ENCODE results near the gene KSR1. TPM values are rescaled to one million over a fixed set of nuclear protein-coding genes. Genes with fewer than 3 reads are reported as not detected.

The KSR1 gene
- total RNA-seq, 1 donor from 2014 or later, result 60.2 TPM

DNA sequence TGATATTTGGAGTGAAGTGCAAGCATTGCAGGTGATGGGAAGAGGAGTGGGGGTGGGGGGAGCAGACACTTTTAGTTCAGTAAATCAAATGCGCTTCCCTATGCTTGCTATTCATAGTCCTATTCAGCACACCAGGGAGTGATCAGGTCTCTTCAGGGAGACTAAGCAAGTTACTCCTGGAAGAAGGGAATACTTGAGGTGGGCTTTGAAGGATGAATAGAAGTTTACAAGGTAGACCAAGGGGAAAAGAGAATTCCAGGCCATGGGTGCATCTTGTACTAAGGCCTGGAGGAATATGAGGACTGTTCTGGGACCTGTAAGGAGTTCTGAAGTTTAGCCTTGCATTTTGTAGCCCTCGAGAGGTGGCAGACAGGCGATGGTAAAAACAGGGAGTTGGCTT, 134.6 kb downstream of the KSR1 start:
- no peak for DNase-seq (ENCODE audit: low spot score)

DNA sequence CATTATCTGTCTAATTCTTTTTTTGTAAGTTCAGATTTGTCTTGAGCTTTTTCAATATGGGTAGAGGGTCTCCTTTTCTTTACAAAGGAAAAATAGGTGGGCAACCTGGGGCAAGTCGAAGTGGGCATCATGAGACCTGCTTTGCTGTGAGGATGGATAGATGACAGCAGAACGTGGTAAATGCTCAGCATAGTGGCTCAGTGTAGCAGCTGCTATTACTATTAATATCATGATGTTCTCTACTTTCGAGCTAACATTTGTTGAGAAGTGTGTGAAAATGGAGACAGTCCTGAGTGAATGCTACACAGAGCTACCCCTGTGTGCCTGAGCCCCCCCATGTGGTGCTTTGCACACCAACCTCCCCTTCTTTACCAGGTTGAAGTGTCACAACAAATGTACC, 135.7 kb downstream of the KSR1 start:
- DNase-seq (ENCODE audit: low spot score), result no peak

DNA sequence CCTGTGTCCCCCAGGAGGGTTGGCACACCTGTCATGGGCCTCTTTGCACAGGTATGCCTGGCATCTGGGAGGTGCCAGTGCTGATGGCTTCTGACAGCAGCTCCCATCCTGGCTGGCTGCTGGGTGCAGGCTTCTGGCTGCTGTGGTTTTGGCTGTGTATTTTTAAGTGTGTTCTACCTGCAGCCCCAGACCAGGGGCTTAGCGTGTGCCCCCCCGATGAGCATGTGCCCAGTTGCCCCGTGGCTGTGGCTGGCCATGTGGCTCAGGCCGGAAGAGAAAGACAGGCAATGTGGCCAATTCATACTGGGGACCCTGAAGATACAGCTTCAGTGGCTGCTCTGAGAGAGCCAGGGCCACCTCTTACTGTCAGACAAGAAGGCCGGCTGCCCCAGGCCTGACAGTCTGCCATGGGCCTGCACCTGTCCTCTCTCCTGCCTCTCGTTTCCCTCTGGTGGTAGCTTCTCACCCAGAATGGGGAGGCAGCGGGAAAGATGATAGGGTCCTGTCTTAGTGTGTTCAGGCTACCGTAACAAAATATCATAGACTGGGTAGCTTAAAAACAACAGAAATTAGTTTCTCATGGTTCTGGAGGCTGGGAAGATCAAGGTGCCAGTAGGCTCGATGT, 137.1 kb downstream of the KSR1 start:
- DNase-seq (ENCODE audit: low spot score), result no peak

GRCh38 chr17:27593857-27594255, 137.6 kb downstream of the KSR1 start:
- no peak for DNase-seq (ENCODE audit: low spot score)

GRCh38 chr17:27595208-27595607, 139.0 kb downstream of the KSR1 start:
- no peak for DNase-seq (ENCODE audit: low spot score)

GRCh38 chr17:27596096-27596495, 139.8 kb downstream of the KSR1 start:
- DNase-seq (ENCODE audit: low spot score), result no peak

DNA sequence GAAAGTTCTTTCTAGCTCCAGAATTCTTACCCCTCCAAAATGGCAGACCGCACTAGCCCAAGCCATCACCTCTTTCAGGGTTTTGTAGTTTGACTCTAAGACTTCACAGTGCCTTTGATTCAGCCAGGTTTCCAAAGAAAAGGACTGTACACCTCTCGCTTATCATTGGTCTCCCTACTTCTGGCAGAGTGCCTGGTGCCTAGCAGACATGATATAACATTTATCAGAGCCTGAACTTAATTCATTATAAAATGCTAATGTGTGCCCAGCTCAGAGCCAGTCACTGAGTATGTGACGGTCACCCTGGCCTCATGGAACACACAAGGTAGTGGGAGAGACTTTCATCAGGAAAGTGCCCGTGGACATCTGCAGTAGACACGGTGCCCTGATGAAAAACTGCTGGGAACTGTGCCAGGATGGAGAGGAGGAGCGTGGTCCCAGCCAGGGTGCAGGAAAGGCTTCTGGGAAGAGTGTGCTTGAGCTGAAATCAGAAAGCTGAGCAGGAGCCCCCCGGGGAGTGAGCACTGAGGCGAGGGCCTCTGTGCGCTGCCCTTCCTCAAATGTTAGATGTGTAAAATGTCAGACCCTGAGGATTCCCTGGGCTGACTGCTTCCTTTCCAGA, 140.4 kb downstream of the KSR1 start:
- DNase-seq (ENCODE audit: low spot score), result no peak

DNA sequence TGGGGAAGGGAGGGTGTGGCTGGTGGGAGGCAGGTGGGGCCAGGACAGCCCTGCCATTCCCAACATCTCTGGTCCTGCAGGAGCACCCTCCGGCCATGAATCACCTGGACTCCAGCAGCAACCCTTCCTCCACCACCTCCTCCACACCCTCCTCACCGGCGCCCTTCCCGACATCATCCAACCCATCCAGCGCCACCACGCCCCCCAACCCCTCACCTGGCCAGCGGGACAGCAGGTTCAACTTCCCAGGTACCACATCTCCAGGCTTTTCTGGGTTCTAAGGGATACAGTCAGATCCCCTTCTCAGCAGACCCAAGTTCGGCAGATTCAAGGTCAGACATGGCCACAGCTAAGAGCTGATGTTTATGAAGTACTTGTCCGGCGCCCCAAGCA, 140.9 kb downstream of the KSR1 start:
- no peak for DNase-seq (ENCODE audit: low spot score)

GRCh38 chr17:27597783-27598320, 141.6 kb downstream of the KSR1 start:
- DNase-seq (ENCODE audit: low spot score), result no peak

GRCh38 chr17:27598337-27599050, 142.2 kb downstream of the KSR1 start:
- DNase-seq (ENCODE audit: low spot score), result no peak

DNA sequence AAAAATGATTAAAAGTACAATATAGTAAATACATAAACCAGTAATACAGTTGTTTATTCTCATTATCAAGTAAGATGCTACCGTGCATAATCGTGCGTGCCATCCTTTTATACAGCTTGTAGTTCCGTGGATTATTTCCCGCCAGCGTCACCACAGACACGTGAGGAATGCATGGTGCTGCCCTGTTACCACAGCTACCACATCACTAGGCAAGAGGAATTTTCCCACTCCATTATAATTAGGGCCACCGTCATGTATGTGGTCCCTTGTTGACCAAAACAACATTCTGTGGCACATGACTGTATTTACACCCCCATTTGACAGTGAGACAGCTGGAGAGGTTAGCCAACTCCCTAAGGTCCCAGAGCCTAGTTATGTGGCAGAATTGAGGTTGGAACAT, 144.2 kb downstream of the KSR1 start:
- DNase-seq (ENCODE audit: low spot score), result no peak

DNA sequence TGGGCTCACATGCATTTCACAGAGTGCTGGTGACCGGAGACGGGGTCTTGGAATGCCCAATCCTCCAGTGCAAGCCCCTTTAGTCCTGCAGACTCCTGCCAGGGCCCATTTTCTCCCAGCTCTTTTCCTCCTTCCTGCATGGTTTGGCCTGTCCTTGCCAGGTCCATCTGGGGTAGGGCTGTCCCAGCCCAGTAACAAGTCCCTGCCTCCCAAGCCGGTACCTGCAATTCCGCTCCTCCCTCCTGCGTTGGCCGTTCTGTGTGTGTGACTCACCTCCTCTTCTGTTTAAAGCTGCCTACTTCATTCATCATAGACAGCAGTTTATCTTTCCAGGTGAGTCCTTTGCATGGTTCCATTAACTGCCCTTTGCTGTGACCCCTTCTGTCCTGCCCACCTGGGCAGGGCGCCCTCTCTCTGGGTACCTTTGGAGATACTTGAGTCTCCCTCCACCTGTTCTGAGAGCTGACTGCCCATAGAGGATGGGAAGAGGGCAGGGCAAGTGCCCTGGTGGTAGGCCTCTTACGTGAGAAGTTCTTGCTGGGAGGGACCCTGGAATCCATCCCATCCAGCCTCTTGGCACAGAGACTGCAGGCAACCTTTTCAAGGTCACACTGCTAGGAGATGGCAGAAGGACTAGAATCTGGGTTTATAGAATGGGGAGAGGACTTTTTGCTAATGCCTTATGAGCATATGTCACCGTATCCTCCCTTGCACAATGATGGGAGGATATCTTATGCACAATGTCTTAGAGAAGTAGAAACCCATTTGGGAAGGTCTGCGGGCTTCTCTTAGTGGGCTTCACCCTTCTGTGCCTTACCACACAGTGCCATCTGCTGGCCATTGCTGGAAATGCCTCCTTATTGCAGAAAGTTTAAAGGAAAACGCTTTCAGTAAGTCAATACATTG, 145.1 kb downstream of the KSR1 start:
- peak; percentile 84 for DNase-seq (ENCODE audit: low spot score)

GRCh38 chr17:27601975-27602302, 145.7 kb downstream of the KSR1 start:
- no peak for DNase-seq (ENCODE audit: low spot score)

- DNase-seq (ENCODE audit: low spot score), result peak; percentile 75
Measured at GRCh38 chr17:27602721-27603420, 146.6 kb downstream of the KSR1 start.

GRCh38 chr17:27603421-27603770, 147.1 kb downstream of the KSR1 start:
- DNase-seq (ENCODE audit: low spot score), result no peak

- no peak for DNase-seq (ENCODE audit: low spot score)
Measured at GRCh38 chr17:27603880-27604794, 147.9 kb downstream of the KSR1 start.

- DNase-seq (ENCODE audit: low spot score), result no peak
Measured at GRCh38 chr17:27605409-27605808, 149.2 kb downstream of the KSR1 start.

GRCh38 chr17:27607521-27608091, 151.4 kb downstream of the KSR1 start:
- no peak for DNase-seq (ENCODE audit: low spot score)

DNA sequence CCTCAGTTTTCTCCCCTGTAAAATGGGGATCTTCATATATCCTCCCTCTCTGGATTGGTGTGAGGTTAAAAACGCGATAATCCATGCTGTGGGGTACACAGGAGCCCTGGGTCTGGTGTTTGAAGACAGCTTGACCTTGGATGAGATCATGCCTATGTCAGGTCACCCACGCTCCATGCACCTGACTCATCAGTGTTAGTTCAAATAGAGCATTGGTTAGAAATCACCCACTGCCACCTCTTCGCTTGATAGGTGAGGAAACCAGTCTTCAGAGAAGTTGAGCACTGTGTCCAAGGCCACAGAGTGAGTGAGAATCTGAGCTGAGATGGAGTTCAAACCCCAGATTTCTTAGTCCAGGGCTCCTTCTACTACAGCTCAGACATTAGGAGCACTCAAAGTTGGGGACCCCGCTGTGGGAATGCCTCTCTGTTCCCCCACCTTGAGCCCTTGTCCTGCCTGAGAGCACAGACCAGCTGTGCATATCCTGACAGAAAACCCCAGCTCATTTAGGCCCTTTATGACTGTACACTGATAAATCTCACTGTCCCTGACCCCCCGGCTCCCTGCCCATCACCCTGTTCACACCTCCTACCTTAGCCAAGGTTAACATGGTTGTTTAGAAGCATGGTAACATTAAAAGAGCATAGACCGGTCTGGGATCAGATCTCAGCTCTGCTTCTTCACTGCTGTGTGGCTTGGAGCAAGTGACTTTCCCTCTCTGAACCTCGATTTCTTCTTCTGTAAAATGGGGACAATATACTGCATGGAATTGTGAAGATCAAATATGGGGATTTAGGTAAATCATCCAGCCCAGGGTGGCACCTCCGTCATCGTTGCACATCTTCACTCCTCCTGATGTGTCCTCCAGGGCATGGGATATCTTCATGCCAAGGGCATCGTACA, 152.3 kb downstream of the KSR1 start:
- DNase-seq (ENCODE audit: low spot score), result no peak

Data from mucosa of gallbladder (tissue), 1 donor.